Neural crest cell (in vitro differentiated cells): ENCODE measurements around the gene TRPC4AP. TPM values are rescaled to one million over a fixed set of nuclear protein-coding genes. Genes with fewer than 3 reads are reported as not detected.

Experiments
- DNase-seq: peaks from one replicate; pipeline ENCODE4 v3.0.0; 2021; ENCODE audit warnings: low read depth, mixed read lengths, low spot score
- H3K27ac Mint-ChIP-seq: one replicate; pipeline ENCODE4 v1.8.0; 2021; ENCODE audit warnings: mild to moderate bottlenecking, mixed read lengths; ENCODE audit not compliant: unreplicated experiment
- H3K27me3 Mint-ChIP-seq: 2 replicates; pipeline ENCODE4 v1.8.0; 2021; ENCODE audit warnings: low read depth, mild to moderate bottlenecking, mixed read lengths
- H3K36me3 Mint-ChIP-seq: 2 replicates; pipeline ENCODE4 v1.8.0; 2021; ENCODE audit warnings: low read depth, mild to moderate bottlenecking, mixed read lengths
- H3K4me1 Mint-ChIP-seq: 2 replicates; pipeline ENCODE4 v1.8.0; 2021; ENCODE audit warnings: mixed read lengths
- H3K4me3 Mint-ChIP-seq: one replicate; pipeline ENCODE4 v1.8.0; 2021; ENCODE audit warnings: mild to moderate bottlenecking, mixed read lengths
- H3K9me3 Mint-ChIP-seq: 2 replicates; pipeline ENCODE4 v1.8.0; 2021; ENCODE audit warnings: mixed read lengths
- CTCF ChIP-seq: fragments of 200-600 bp; sonication (generic); conservative IDR thresholded peaks from 2 replicates; pipeline ENCODE4 v1.5.0; 2021; ENCODE audit warnings: antibody characterized with exemption, mild to moderate bottlenecking
- total RNA-seq: library from RNA; stranded (reverse); gene quantifications from 2 replicates; pipeline ENCODE4 v1.2.1, GENCODE V29; 2021

TRPC4AP gene
- total RNA-seq, 1 donor from 2014 or later, result 96.2 TPM

GRCh38 chr20:35039146-35039545 is 53.5 kb downstream of the TRPC4AP start:
- Mint-ChIP-seq H3K4me1 (no peaks in the 10 kb centered on the region), H3K4me3 (no peak overlapping the region), H3K9me3 (no peaks in the 10 kb centered on the region), H3K27me3 (no peaks in the 10 kb centered on the region), H3K36me3 (peaks cover 18% of the 10 kb centered on the region), H3K27ac (no peak overlapping the region)
- no peak for DNase-seq
- no peak for TF ChIP-seq CTCF

GRCh38 chr20:35034145-35034544 is 58.5 kb downstream of the TRPC4AP start:
- no peak for TF ChIP-seq CTCF
- Mint-ChIP-seq H3K36me3 (peaks cover 35% of the 10 kb centered on the region), H3K27me3 (no peaks in the 10 kb centered on the region), H3K4me1 (no peaks in the 10 kb centered on the region), H3K27ac (peak overlapping the region; percentile 59), H3K9me3 (no peaks in the 10 kb centered on the region), H3K4me3 (no peak overlapping the region)
- DNase-seq, result no peak

GRCh38 chr20:35030136-35030535 is 62.5 kb downstream of the TRPC4AP start:
- Mint-ChIP-seq H3K9me3 (no peaks in the 10 kb centered on the region), H3K4me1 (no peaks in the 10 kb centered on the region), H3K27me3 (no peaks in the 10 kb centered on the region), H3K4me3 (no peak overlapping the region), H3K27ac (no peak overlapping the region), H3K36me3 (peaks cover 35% of the 10 kb centered on the region)
- no peak for TF ChIP-seq CTCF
- no peak for DNase-seq

GRCh38 chr20:35027301-35027700 is 65.3 kb downstream of the TRPC4AP start:
- Mint-ChIP-seq H3K9me3 (no peaks in the 10 kb centered on the region), H3K27ac (no peak overlapping the region), H3K4me3 (no peak overlapping the region), H3K4me1 (no peaks in the 10 kb centered on the region), H3K27me3 (no peaks in the 10 kb centered on the region), H3K36me3 (peaks cover 15% of the 10 kb centered on the region)
- TF ChIP-seq CTCF, result no peak
- DNase-seq, result no peak

- Mint-ChIP-seq H3K4me1 (no peaks in the 10 kb centered on the region), H3K27me3 (no peaks in the 10 kb centered on the region), H3K4me3 (no peak overlapping the region), H3K9me3 (no peaks in the 10 kb centered on the region), H3K36me3 (peaks cover 7% of the 10 kb centered on the region), H3K27ac (no peak overlapping the region)
- no peak for DNase-seq
- no peak for TF ChIP-seq CTCF
Observed at GRCh38 chr20:35025116-35025515, 67.5 kb downstream of the TRPC4AP start.

GRCh38 chr20:35023624-35024023 is 69.0 kb downstream of the TRPC4AP start:
- Mint-ChIP-seq H3K36me3 (peaks cover 8% of the 10 kb centered on the region), H3K27ac (no peak overlapping the region), H3K27me3 (no peaks in the 10 kb centered on the region), H3K4me1 (no peaks in the 10 kb centered on the region), H3K4me3 (no peak overlapping the region), H3K9me3 (no peaks in the 10 kb centered on the region)
- DNase-seq, result no peak
- no peak for TF ChIP-seq CTCF
